GM19395 (cell line): ENCODE data around the gene TRIM52.
A peak's percentile ranks its signal among the peaks of the same experiment; 100 is the strongest.
"Not testable (repeated sequence)": the region's sequence is repeated elsewhere in the genome, so short reads cannot be mapped to it uniquely, and the experiment has no call there.

Experiments used
- ATAC-seq: cut with Tn5 transposase; IDR thresholded peaks from one replicate; pipeline ENCODE4 v1.9.1; 2021; ENCODE audit warnings: mild to moderate bottlenecking, moderate library complexity; ENCODE audit not compliant: unreplicated experiment

TRIM52 gene

DNA sequence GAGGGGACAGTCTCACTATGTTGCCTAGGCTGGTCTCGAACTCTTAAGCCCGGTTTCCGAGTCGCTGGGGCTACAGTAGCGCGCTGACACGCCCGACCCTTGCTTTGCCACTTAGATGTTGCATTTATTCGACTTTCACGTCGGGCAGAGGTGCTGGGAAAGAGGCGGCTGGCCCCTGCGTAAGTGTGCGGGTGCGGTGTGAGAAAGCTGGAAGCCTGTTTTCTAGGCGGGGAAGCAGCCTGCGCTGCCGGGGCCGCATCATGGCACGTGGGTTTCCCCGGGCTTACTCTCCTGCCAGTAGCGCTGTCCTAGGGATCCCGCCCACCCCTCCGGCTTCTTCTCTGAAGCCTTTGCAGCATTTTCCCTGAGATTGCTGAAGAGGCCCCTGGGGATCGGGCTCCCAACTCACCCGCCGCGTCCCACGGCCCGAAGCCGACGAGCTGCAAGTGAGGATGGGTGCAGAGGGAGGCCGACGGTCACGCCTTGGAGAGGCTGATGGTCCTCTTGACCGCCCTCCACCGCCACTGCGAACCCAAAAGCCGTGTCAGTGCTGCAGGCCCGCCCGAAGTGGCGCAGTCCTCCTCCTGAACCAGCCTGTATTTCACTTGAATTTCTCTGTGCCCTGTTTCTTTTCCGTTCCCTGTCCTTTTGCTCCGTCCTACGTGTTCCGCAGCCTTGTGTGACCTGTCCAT lies 43.7 kb downstream of the TRIM52 start:
- no peak for ATAC-seq

- ATAC-seq, result no peak
These were observed 44.6 kb downstream of the TRIM52 start for GRCh38 chr5:181215997-181216989.

DNA sequence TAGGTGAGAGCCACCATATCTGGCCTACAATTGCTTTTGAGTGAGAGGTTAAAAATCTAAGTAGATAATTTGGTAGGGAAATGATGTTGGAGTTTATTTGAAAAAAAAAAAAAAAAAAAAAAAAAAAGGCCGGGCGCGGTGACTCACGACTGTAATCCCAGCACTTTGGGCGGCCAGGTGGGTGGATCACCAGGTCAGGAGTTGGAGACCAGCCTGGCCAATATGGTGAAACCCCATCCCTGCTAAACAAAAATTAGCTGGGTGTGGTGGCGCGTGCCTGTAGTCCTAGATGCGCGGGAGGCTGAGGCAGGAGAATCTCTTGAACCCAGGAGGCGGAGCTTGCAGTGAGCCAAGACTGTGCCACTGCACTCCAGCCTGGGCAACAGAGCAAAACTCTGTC lies 46.7 kb downstream of the TRIM52 start:
- ATAC-seq, result not testable (repeated sequence)

DNA sequence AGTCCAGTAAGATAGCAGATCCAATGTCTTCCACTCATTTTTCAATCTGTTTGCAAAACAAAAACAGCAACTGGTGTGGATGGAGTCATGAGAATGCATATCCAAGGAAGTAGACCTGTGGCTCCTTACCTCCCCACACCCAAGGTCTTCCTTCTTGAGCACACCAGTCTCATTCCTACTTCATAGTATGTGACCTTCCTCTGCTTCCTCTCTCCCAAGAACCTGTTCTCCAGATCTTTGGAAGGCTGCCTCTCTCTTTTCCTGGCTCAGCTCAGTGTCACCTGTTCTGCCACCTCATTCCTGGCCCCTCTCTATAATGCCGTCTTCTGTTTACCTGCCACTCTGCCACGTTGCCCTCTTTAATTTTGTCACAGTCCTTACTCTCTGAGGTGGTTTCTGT lies 48.0 kb downstream of the TRIM52 start:
- ATAC-seq, result no peak

DNA sequence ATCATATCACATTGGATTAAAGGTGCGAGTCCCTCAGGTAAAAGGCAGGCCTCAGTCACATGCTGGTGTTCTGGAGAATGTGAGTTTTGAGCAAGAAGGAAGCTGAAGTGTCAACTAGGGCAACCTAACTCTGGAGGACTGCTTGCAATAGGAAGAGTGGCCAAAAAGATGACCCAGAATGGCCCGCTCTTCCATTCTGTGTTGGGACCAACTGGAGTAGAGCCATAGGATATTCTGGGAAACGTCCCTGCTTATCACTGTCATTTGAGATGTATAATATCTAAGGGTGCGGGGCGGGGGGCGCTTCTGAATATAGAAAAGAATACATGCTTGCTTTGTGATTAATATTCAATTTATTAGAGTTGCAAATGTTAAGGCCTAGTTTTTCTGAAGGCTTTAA lies 48.9 kb downstream of the TRIM52 start:
- ATAC-seq, result no peak

- no peak for ATAC-seq
These were observed 49.7 kb downstream of the TRIM52 start for GRCh38 chr5:181211208-181211607.

DNA sequence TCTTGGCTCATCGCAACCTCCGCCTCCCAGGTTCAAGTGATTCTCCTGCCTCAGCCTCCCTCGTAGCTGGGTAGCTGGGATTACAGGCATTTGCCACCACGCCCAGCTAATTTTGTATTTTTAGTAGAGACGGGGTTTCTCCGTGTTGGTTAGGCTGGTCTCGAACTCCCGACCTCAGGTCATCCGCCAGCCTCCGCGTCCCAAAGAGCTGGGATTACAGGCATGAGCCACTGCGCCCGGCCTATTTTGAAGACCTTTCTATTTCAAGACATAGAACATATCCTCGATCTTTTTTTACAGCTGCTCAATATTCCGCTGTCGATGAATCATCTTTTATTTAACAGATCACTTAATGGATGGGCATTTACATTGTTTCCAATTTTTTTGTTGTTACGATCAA lies 50.2 kb downstream of the TRIM52 start:
- ATAC-seq, result not testable (repeated sequence)

- not testable (repeated sequence) for ATAC-seq
These were observed 50.8 kb downstream of the TRIM52 start for GRCh38 chr5:181210148-181210547.

DNA sequence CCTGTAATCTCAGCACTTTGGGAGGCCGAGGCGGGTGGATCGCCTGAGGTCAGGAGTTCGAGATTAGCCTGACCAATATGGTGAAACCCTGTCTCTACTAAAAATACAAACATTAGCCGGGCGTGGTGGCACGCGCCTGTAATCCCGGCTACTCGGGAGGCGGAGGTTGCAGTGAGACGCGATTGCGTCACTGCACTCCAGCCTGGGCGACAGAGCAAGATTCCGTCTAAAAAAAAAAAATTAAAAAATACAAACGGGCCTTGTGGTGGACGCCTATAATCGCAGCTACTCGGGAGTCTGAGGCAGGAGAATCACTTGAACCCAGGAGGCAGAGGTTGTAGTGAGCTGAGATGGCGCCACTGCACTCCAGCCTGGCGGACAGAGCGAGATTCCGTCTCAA lies 51.9 kb downstream of the TRIM52 start:
- not testable (repeated sequence) for ATAC-seq

DNA sequence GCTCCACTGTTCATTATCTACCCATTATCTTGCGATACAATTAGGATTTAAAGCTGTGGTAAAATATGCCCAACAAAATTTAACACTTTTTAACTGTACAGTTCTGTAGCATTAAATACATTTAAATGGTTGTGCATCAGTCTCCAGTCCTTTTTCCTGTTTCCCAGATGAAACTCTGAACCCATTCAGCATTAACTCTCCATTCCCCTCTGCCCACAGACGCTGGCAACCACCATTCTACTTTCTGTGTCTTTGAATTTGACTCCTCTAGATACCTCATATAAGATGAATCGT lies 53.0 kb downstream of the TRIM52 start:
- ATAC-seq, result no peak

DNA sequence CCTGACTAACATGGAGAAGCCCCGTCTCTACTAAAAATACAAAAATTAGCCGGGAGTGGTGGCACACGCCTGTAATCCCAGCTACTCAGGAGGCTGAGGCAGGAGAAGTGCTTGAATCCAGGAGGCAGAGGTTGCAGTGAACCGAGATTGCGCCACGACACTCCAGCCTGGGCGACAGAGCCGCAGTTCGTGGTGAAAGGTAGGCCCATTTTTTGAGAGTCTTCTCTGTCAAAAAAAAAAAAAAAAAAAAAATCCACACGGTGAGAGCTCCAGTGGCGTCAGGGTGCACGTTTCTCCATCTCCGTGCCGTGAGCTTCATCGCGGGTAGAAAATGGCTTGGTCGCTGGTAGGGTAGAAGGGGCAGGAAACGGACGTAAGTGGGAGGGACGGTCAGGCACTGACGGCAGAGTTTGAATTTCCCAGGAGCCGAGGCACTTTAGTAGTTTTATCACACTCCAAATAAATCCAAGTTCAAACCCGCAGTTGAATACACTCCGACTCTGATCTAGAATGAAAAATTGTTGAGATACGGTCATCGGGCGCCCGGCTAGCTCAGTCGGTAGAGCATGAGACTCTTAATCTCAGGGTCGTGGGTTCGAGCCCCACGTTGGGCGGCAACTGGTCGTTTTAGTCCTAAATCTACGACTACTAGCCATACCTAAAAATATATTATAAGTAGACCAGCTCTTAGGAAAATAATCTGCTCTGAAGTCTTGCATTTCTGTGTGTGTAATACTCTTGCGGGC lies 53.6 kb downstream of the TRIM52 start:
- peak; percentile 39 for ATAC-seq

- no peak for ATAC-seq
These were observed 54.9 kb downstream of the TRIM52 start for GRCh38 chr5:181205761-181206649.
